Measurements from ENCODE around the gene ZNF394. TPM values are rescaled to one million over a fixed set of nuclear protein-coding genes. Genes with fewer than 3 reads are reported as not detected.
"Not testable (repeated sequence)": the region's sequence is repeated elsewhere in the genome, so short reads cannot be mapped to it uniquely, and the experiment has no call there.

Gene ZNF394
- 63.8 TPM for total RNA-seq (2013)
- 10 to 100 TPM; 35.7 to 57.7 (median 39.1) TPM for polyA plus RNA-seq
- polyA minus RNA-seq, result 62.2 and 69.7 TPM in 2 replicates
- total RNA-seq, result 47.2 to 175 (median 126) reads per million in 11 experiments

- no peaks in the 10 kb centered on the region for H3K27me3 Mint-ChIP-seq (ENCODE audit: low read depth in 3 of 3)
- Histone ChIP-seq H3K9ac (ENCODE audit: insufficient read depth, low read length, poor library complexity, severe bottlenecking) (peak within 1 kb of the TSS; percentile 97), H3K4me1 (ENCODE audit: control insufficient read depth in 1 of 2, insufficient read depth in 2 of 2, low read length in 2 of 2) (peaks cover 29 to 34% of the 10 kb centered on the region in 2 donors), H3K27me3 (ENCODE audit: control insufficient read depth in 2 of 2, insufficient read depth in 2 of 2, low read length in 2 of 2) (no peaks in the 10 kb centered on the region), H3K9me3 (replicated peaks in 1 of 2; ENCODE audit: control insufficient read depth in 1 of 2, insufficient read depth in 1 of 2, low read length in 2 of 2) (peaks cover under 1 to 10% of the 10 kb centered on the region in 2 donors), H2AFZ (ENCODE audit: insufficient read depth, low read depth, low read length, poor library complexity, severe bottlenecking) (peak within 1 kb of the TSS; percentile 72), H3K36me3 (replicated peaks in 1 of 2; ENCODE audit: control insufficient read depth in 1 of 2, insufficient read depth in 2 of 2, low read length in 2 of 2) (peaks cover 21 to 32% of the 10 kb centered on the region in 2 donors), H3K79me2 (ENCODE audit: insufficient read depth, low read length) (peaks cover 67% of the 10 kb centered on the region), H3K4me3 (replicated peaks in 1 of 3; ENCODE audit: low read depth in 2 of 3, low read length in 3 of 3) (peak within 1 kb of the TSS; percentile 71 to 100 (median 99)), H4K20me1 (ENCODE audit: insufficient read depth, low read length) (peaks cover 36% of the 10 kb centered on the region), H3K4me2 (replicated peaks; ENCODE audit: extremely low read depth, low read length, poor library complexity, severe bottlenecking) (peak within 1 kb of the TSS; percentile 91), H3K27ac (ENCODE audit: low read depth in 1 of 2, low read length in 2 of 2) (peak within 1 kb of the TSS; percentile 100)
- H3K4me3 Mint-ChIP-seq, result peak within 1 kb of the TSS; percentile 99 to 100
- TF ChIP-seq CTCF (IDR thresholded peaks at IDR 0.05), result no peak
- DNase-seq, result peak; percentile 87 to 89 (median 89)
- H3K9me3 Mint-ChIP-seq, result peaks cover 5 to 13% (median 7%) of the 10 kb centered on the region in 7 donors
- H3K36me3 Mint-ChIP-seq, result peaks cover 18 to 32% of the 10 kb centered on the region in 2 donors
- intact Hi-C loops (cut with micrococcal nuclease), result loop anchor here in 1 of 2 donors (2.0 to 10.0 kb wide), 3 partner anchors 27 to 117 kb away; partner anchors contain the start of genes BUD31, PDAP1, ZNF789 and ZSCAN25
- H3K27ac Mint-ChIP-seq, result peak within 1 kb of the TSS; percentile 97 to 100 (median 99)
- H3K4me1 Mint-ChIP-seq, result peaks cover 23% of the 10 kb centered on the region
- WGBS (ENCODE audit: insufficient coverage), result under 1% methylated on average over 59 of the region's 68 CpGs
Measured at GRCh38 chr7:99499721-99500636, at the start of gene ZNF394. TSS of gene ZNF394 (minus strand) at chr7:99500281. CDS start at chr7:99500093, 188 bp downstream.

DNA sequence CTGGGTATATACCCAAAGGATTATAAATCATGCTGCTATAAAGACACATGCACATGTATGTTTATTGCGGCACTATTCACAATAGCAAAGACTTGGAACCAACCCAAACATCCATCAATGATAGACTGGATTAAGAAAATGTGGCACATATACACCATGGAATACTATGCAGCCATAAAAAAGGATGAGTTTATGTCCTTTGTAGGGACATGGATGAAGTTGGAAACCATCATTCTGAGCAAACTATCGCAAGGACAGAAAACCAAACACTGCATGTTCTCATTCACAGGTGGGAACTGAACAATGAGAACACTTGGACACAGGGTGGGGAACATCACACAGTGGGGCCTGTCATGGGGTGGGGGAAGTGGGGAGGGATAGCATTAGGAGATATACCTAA is 49.5 kb upstream of the ZNF394 start:
- H3K27ac ChIP-seq (ENCODE audit: low read depth in 1 of 2, low read length in 2 of 2); H2AFZ ChIP-seq (ENCODE audit: insufficient read depth, low read depth, low read length, poor library complexity, severe bottlenecking); H3K27ac Mint-ChIP-seq; H3K4me3 Mint-ChIP-seq; DNase-seq; intact Hi-C loops (cut with micrococcal nuclease); H4K20me1 ChIP-seq (ENCODE audit: insufficient read depth, low read length); H3K27me3 Mint-ChIP-seq (ENCODE audit: low read depth in 3 of 3); H3K27me3 ChIP-seq (ENCODE audit: control insufficient read depth in 2 of 2, insufficient read depth in 2 of 2, low read length in 2 of 2); H3K4me2 ChIP-seq (replicated peaks; ENCODE audit: extremely low read depth, low read length, poor library complexity, severe bottlenecking); H3K9ac ChIP-seq (ENCODE audit: insufficient read depth, low read length, poor library complexity, severe bottlenecking); H3K4me3 ChIP-seq (replicated peaks in 1 of 3; ENCODE audit: low read depth in 2 of 3, low read length in 3 of 3): not testable (repeated sequence)
- peaks cover 16 to 21% of the 10 kb centered on the region in 2 donors for H3K36me3 Mint-ChIP-seq
- peaks cover 20% of the 10 kb centered on the region for H3K4me1 Mint-ChIP-seq
- H3K79me2 ChIP-seq (ENCODE audit: insufficient read depth, low read length), result peaks cover 22% of the 10 kb centered on the region
- H3K9me3 ChIP-seq (replicated peaks in 1 of 2; ENCODE audit: control insufficient read depth in 1 of 2, insufficient read depth in 1 of 2, low read length in 2 of 2), result peaks cover 0 to 17% of the 10 kb centered on the region in 2 donors
- H3K4me1 ChIP-seq (ENCODE audit: control insufficient read depth in 1 of 2, insufficient read depth in 2 of 2, low read length in 2 of 2), result peaks cover 13 to 16% of the 10 kb centered on the region in 2 donors
- no CpG with 5 or more reads among the region's 2 CpGs for WGBS (ENCODE audit: insufficient coverage)
- H3K9me3 Mint-ChIP-seq, result peaks cover 7 to 21% (median 17%) of the 10 kb centered on the region in 7 donors
- peaks cover 3 to 16% of the 10 kb centered on the region in 2 donors for H3K36me3 ChIP-seq (replicated peaks in 1 of 2; ENCODE audit: control insufficient read depth in 1 of 2, insufficient read depth in 2 of 2, low read length in 2 of 2)

- intact Hi-C loops (cut with micrococcal nuclease); DNase-seq; H3K4me3 ChIP-seq (replicated peaks in 1 of 3; ENCODE audit: low read depth in 2 of 3, low read length in 3 of 3); H2AFZ ChIP-seq (ENCODE audit: insufficient read depth, low read depth, low read length, poor library complexity, severe bottlenecking); H3K4me1 Mint-ChIP-seq; H3K4me3 Mint-ChIP-seq; H3K27ac ChIP-seq (ENCODE audit: low read depth in 1 of 2, low read length in 2 of 2); H4K20me1 ChIP-seq (ENCODE audit: insufficient read depth, low read length); H3K79me2 ChIP-seq (ENCODE audit: insufficient read depth, low read length); H3K27me3 Mint-ChIP-seq (ENCODE audit: low read depth in 3 of 3); H3K9ac ChIP-seq (ENCODE audit: insufficient read depth, low read length, poor library complexity, severe bottlenecking); H3K4me2 ChIP-seq (replicated peaks; ENCODE audit: extremely low read depth, low read length, poor library complexity, severe bottlenecking); H3K27ac Mint-ChIP-seq; H3K4me1 ChIP-seq (ENCODE audit: control insufficient read depth in 1 of 2, insufficient read depth in 2 of 2, low read length in 2 of 2); H3K36me3 ChIP-seq (replicated peaks in 1 of 2; ENCODE audit: control insufficient read depth in 1 of 2, insufficient read depth in 2 of 2, low read length in 2 of 2); H3K27me3 ChIP-seq (ENCODE audit: control insufficient read depth in 2 of 2, insufficient read depth in 2 of 2, low read length in 2 of 2): not testable (repeated sequence)
- WGBS (ENCODE audit: insufficient coverage), result 90% methylated on average over 2 of the region's 5 CpGs
- H3K36me3 Mint-ChIP-seq, result peaks cover 4 to 12% of the 10 kb centered on the region in 2 donors
- H3K9me3 ChIP-seq (replicated peaks in 1 of 2; ENCODE audit: control insufficient read depth in 1 of 2, insufficient read depth in 1 of 2, low read length in 2 of 2), result peaks cover 36 to 59% of the 10 kb centered on the region in 2 donors
- H3K9me3 Mint-ChIP-seq, result peaks cover 34 to 61% (median 57%) of the 10 kb centered on the region in 7 donors
Measured at GRCh38 chr7:99545308-99545707, 45.2 kb upstream of the ZNF394 start.

All from CD14-positive monocyte (primary cell).